Activated naive CD8-positive, alpha-beta T cell treated with anti-CD3 and anti-CD28 coated beads for 36 hours (primary cell): ENCODE results near the gene ALX1. TPM values are rescaled to one million over a fixed set of nuclear protein-coding genes. Genes with fewer than 3 reads are reported as not detected.

Experiments used
- DNase-seq: peaks from one replicate; pipeline ENCODE4 v3.0.0; 2021
- H3K27ac Mint-ChIP-seq: one replicate; pipeline ENCODE4 v1.8.0; 2022; ENCODE audit warnings: mild to moderate bottlenecking, moderate library complexity, mixed read lengths
- H3K27me3 Mint-ChIP-seq: one replicate; pipeline ENCODE4 v1.8.0; 2022; ENCODE audit warnings: mild to moderate bottlenecking, mixed read lengths
- H3K36me3 Mint-ChIP-seq: one replicate; pipeline ENCODE4 v1.8.0; 2021; ENCODE audit warnings: mild to moderate bottlenecking, mixed read lengths
- H3K4me1 Mint-ChIP-seq: one replicate; pipeline ENCODE4 v1.8.0; 2021; ENCODE audit warnings: mixed read lengths
- H3K4me3 Mint-ChIP-seq: one replicate; pipeline ENCODE4 v1.8.0; 2022; ENCODE audit warnings: mild to moderate bottlenecking, moderate library complexity, mixed read lengths
- H3K9me3 Mint-ChIP-seq: one replicate; pipeline ENCODE4 v1.8.0; 2022; ENCODE audit warnings: mixed read lengths
- total RNA-seq, 2 experiments: library from RNA; stranded (reverse); gene quantifications; one replicate each; pipeline ENCODE4 v1.2.3, GENCODE V29; 2021

Gene ALX1
- total RNA-seq: not detected

GRCh38 chr12:85280165-85280983 is at the start of gene ALX1:
TSS of gene ALX1 (plus strand) at chr12:85280220. CDS start at chr12:85280262, 42 bp downstream.
- DNase-seq: no peak
- Mint-ChIP-seq H3K4me1 (peaks cover 5% of the 10 kb centered on the region), H3K27me3 (peaks cover 72% of the 10 kb centered on the region), H3K27ac (no peak within 1 kb of the TSS), H3K4me3 (peak within 1 kb of the TSS; percentile 43), H3K9me3 (no peaks in the 10 kb centered on the region), H3K36me3 (no peaks in the 10 kb centered on the region)

- no peak for DNase-seq
- Mint-ChIP-seq H3K4me3 (no peak overlapping the region), H3K9me3 (no peaks in the 10 kb centered on the region), H3K27me3 (no peaks in the 10 kb centered on the region), H3K36me3 (no peaks in the 10 kb centered on the region), H3K4me1 (no peaks in the 10 kb centered on the region), H3K27ac (no peak overlapping the region)
These were observed 42.7 kb upstream of the ALX1 start for GRCh38 chr12:85237327-85237726.

- Mint-ChIP-seq H3K9me3 (no peaks in the 10 kb centered on the region), H3K27me3 (no peaks in the 10 kb centered on the region), H3K36me3 (no peaks in the 10 kb centered on the region), H3K4me3 (no peak overlapping the region), H3K4me1 (no peaks in the 10 kb centered on the region), H3K27ac (no peak overlapping the region)
- no peak for DNase-seq
These were observed 35.5 kb upstream of the ALX1 start for GRCh38 chr12:85244561-85244960.

- Mint-ChIP-seq H3K4me1 (no peaks in the 10 kb centered on the region), H3K27ac (no peak overlapping the region), H3K9me3 (no peaks in the 10 kb centered on the region), H3K27me3 (no peaks in the 10 kb centered on the region), H3K36me3 (no peaks in the 10 kb centered on the region), H3K4me3 (no peak overlapping the region)
- no peak for DNase-seq
These were observed 26.2 kb upstream of the ALX1 start for GRCh38 chr12:85253853-85254252.

GRCh38 chr12:85257671-85258070 is 22.3 kb upstream of the ALX1 start:
- Mint-ChIP-seq H3K4me3 (no peak overlapping the region), H3K4me1 (no peaks in the 10 kb centered on the region), H3K27ac (no peak overlapping the region), H3K9me3 (no peaks in the 10 kb centered on the region), H3K36me3 (no peaks in the 10 kb centered on the region), H3K27me3 (no peaks in the 10 kb centered on the region)
- no peak for DNase-seq

- Mint-ChIP-seq H3K36me3 (no peaks in the 10 kb centered on the region), H3K9me3 (no peaks in the 10 kb centered on the region), H3K4me1 (no peaks in the 10 kb centered on the region), H3K4me3 (no peak overlapping the region), H3K27me3 (no peaks in the 10 kb centered on the region), H3K27ac (no peak overlapping the region)
- DNase-seq: no peak
These were observed 19.6 kb upstream of the ALX1 start for GRCh38 chr12:85260447-85260846.

- DNase-seq: no peak
- no peak overlapping the region for H3K4me3 Mint-ChIP-seq
- H3K9me3 Mint-ChIP-seq: no peaks in the 10 kb centered on the region
- no peaks in the 10 kb centered on the region for H3K27me3 Mint-ChIP-seq
- no peaks in the 10 kb centered on the region for H3K4me1 Mint-ChIP-seq
- no peaks in the 10 kb centered on the region for H3K36me3 Mint-ChIP-seq
- no peak overlapping the region for H3K27ac Mint-ChIP-seq
These were observed 19.1 kb upstream of the ALX1 start for GRCh38 chr12:85260896-85261295.

- H3K27me3 Mint-ChIP-seq: no peaks in the 10 kb centered on the region
- H3K27ac Mint-ChIP-seq: no peak overlapping the region
- no peaks in the 10 kb centered on the region for H3K36me3 Mint-ChIP-seq
- no peaks in the 10 kb centered on the region for H3K4me1 Mint-ChIP-seq
- no peak overlapping the region for H3K4me3 Mint-ChIP-seq
- DNase-seq: no peak
- H3K9me3 Mint-ChIP-seq: no peaks in the 10 kb centered on the region
These were observed 13.7 kb upstream of the ALX1 start for GRCh38 chr12:85266356-85266755.

- peaks cover 56% of the 10 kb centered on the region for H3K27me3 Mint-ChIP-seq
- H3K9me3 Mint-ChIP-seq: peaks cover 7% of the 10 kb centered on the region
- H3K36me3 Mint-ChIP-seq: no peaks in the 10 kb centered on the region
These were observed 6.4 kb upstream of the ALX1 start for GRCh38 chr12:85273381-85274314.

GRCh38 chr12:85274315-85274651 is 5.7 kb upstream of the ALX1 start:
- Mint-ChIP-seq H3K36me3 (no peaks in the 10 kb centered on the region), H3K27me3 (peaks cover 60% of the 10 kb centered on the region), H3K4me3 (no peak overlapping the region), H3K4me1 (peaks cover 6% of the 10 kb centered on the region), H3K27ac (no peak overlapping the region), H3K9me3 (peaks cover 7% of the 10 kb centered on the region)
- DNase-seq: no peak

More at GRCh38 chr12:85273381-85274314, 6.4 kb upstream of the ALX1 start:
- Mint-ChIP-seq H3K4me1 (peaks cover 6% of the 10 kb centered on the region), H3K4me3 (no peak overlapping the region), H3K27ac (no peak overlapping the region)
- DNase-seq: no peak

GRCh38 chr12:85275374-85275773 is 4.6 kb upstream of the ALX1 start:
- H3K27ac Mint-ChIP-seq: no peak overlapping the region
- no peak overlapping the region for H3K4me3 Mint-ChIP-seq
- H3K4me1 Mint-ChIP-seq: peaks cover 7% of the 10 kb centered on the region
- no peaks in the 10 kb centered on the region for H3K36me3 Mint-ChIP-seq
- no peak for DNase-seq
- H3K9me3 Mint-ChIP-seq: peaks cover 7% of the 10 kb centered on the region
- H3K27me3 Mint-ChIP-seq: peaks cover 71% of the 10 kb centered on the region

GRCh38 chr12:85277191-85277590 is 2.8 kb upstream of the ALX1 start:
- no peak for DNase-seq
- Mint-ChIP-seq H3K27ac (no peak overlapping the region), H3K9me3 (peaks cover 7% of the 10 kb centered on the region), H3K4me1 (peaks cover 11% of the 10 kb centered on the region), H3K27me3 (peaks cover 87% of the 10 kb centered on the region), H3K36me3 (no peaks in the 10 kb centered on the region), H3K4me3 (no peak overlapping the region)

- no peak for DNase-seq
- H3K4me1 Mint-ChIP-seq: peaks cover 10% of the 10 kb centered on the region
- no peak overlapping the region for H3K27ac Mint-ChIP-seq
- no peaks in the 10 kb centered on the region for H3K36me3 Mint-ChIP-seq
- no peak overlapping the region for H3K4me3 Mint-ChIP-seq
- peaks cover 5% of the 10 kb centered on the region for H3K9me3 Mint-ChIP-seq
- peaks cover 87% of the 10 kb centered on the region for H3K27me3 Mint-ChIP-seq
These were observed 2.0 kb upstream of the ALX1 start for GRCh38 chr12:85277900-85278597.

- Mint-ChIP-seq H3K9me3 (peaks cover 1% of the 10 kb centered on the region), H3K36me3 (no peaks in the 10 kb centered on the region), H3K27ac (no peak overlapping the region), H3K4me3 (no peak overlapping the region), H3K4me1 (peaks cover 5% of the 10 kb centered on the region), H3K27me3 (peaks cover 85% of the 10 kb centered on the region)
- no peak for DNase-seq
These were observed 1.2 kb upstream of the ALX1 start for GRCh38 chr12:85278598-85279448.
